IMR-90 (cell line): ENCODE data around the gene CARD19. TPM values are rescaled to one million over a fixed set of nuclear protein-coding genes. Genes with fewer than 3 reads are reported as not detected.

Experiments
- ATAC-seq: fragments of 200-7000 bp; cut with Tn5 transposase; 2 replicates; pipeline ENCODE4 v1.9.1; 2020; ENCODE audit warnings: low read depth, mild to moderate bottlenecking, moderate library complexity
- BruUV-seq: library from RNA; stranded (reverse); fragments of 400-500 nt; replicated peaks from 2 replicates; lab custom pipeline; 2021; lab: Mats Ljungman, UMichigan
- CTCF ChIA-PET: fragments of 300-600 bp; formaldehyde crosslinking; extraction: SDS; loops from one replicate; lab custom pipeline; 2021; ENCODE audit warnings: antibody characterized with exemption; lab: Yijun Ruan, JAX
- POLR2A ChIA-PET: fragments of 300-600 bp; sonication (Branson Sonifier 250); formaldehyde crosslinking; loops from one replicate; lab custom pipeline; 2022; ENCODE audit warnings: antibody characterized with exemption; ENCODE audit not compliant: unreplicated experiment; lab: Charles Lee
- DNase-seq: peaks from one replicate; pipeline ENCODE4 v3.0.0; 2013
- H2AFZ ChIP-seq: replicated peaks from 2 replicates; pipeline ENCODE3; 2013; ENCODE audit warnings: low read length, mild to moderate bottlenecking; ENCODE audit not compliant: poor library complexity
- H2AK5ac ChIP-seq: 2 replicates; pipeline ENCODE4 v1.6.1; 2013; ENCODE audit warnings: low read depth, low read length, inconsistent platforms
- H2AK9ac ChIP-seq: replicated peaks from 2 replicates; pipeline ENCODE3; 2013; ENCODE audit warnings: mild to moderate bottlenecking, low read depth, low read length, moderate library complexity; ENCODE audit not compliant: poor library complexity
- H2BK120ac ChIP-seq: 2 replicates; pipeline ENCODE4 v1.6.1; 2013; ENCODE audit warnings: low read depth, low read length, inconsistent platforms
- H2BK15ac ChIP-seq: 3 replicates; pipeline ENCODE4 v1.6.1; 2013; ENCODE audit warnings: low read depth, low read length, inconsistent platforms
- H2BK20ac ChIP-seq: 2 replicates; pipeline ENCODE4 v1.6.1; 2013; ENCODE audit warnings: low read depth, mild to moderate bottlenecking, inconsistent platforms, low read length, moderate library complexity
- H2BK5ac ChIP-seq: 2 replicates; pipeline ENCODE4 v1.6.1; 2013; ENCODE audit warnings: mild to moderate bottlenecking, low read depth, low read length, inconsistent platforms; ENCODE audit not compliant: poor library complexity, severe bottlenecking
- H3K14ac ChIP-seq: replicated peaks from 2 replicates; pipeline ENCODE4 v1.6.1; 2013; ENCODE audit warnings: low read depth, low read length, inconsistent platforms
- H3K18ac ChIP-seq: 2 replicates; pipeline ENCODE4 v1.6.1; 2013; ENCODE audit warnings: low read depth, low read length, control low read depth
- H3K23ac ChIP-seq: 2 replicates; pipeline ENCODE4 v1.6.1; 2013; ENCODE audit warnings: low read depth, low read length, inconsistent platforms
- H3K27ac ChIP-seq: 2 replicates; pipeline ENCODE4 v1.5.1; 2013; ENCODE audit warnings: mild to moderate bottlenecking, control low read depth, low read length; ENCODE audit not compliant: insufficient read depth
- H3K27me3 ChIP-seq: 2 replicates; pipeline ENCODE4 v1.6.1; 2013; ENCODE audit warnings: low read length; ENCODE audit not compliant: control insufficient read depth, insufficient read depth
- H3K36me3 ChIP-seq: 2 replicates; pipeline ENCODE4 v1.6.1; 2013; ENCODE audit warnings: low read length, mixed read lengths; ENCODE audit not compliant: control insufficient read depth, insufficient read depth
- H3K4ac ChIP-seq: 2 replicates; pipeline ENCODE4 v1.6.1; 2013; ENCODE audit warnings: low read depth, low read length, inconsistent platforms
- H3K4me1 ChIP-seq: 2 replicates; pipeline ENCODE4 v1.6.1; 2013; ENCODE audit warnings: low read length, mixed read lengths; ENCODE audit not compliant: control insufficient read depth, insufficient read depth
- H3K4me2 ChIP-seq: 2 replicates; pipeline ENCODE4 v1.6.1; 2013; ENCODE audit warnings: low read depth, mild to moderate bottlenecking, control low read depth, low read length, moderate library complexity
- H3K4me3 ChIP-seq: 2 replicates; pipeline ENCODE4 v1.5.1; 2013; ENCODE audit warnings: low read depth, mild to moderate bottlenecking, control low read depth, low read length, moderate library complexity; ENCODE audit not compliant: insufficient read depth
- H3K56ac ChIP-seq: 2 replicates; pipeline ENCODE4 v1.6.1; 2013; ENCODE audit warnings: low read length, inconsistent platforms; ENCODE audit not compliant: insufficient read depth; ENCODE audit errors: extremely low read depth
- H3K79me1 ChIP-seq, 2 experiments: 2 replicates each; pipeline ENCODE4 v1.6.1; 2013; ENCODE audit warnings: low read length in 2 of 2, inconsistent platforms in 1 of 2, low read depth in 1 of 2
- H3K9ac ChIP-seq: 2 replicates; pipeline ENCODE4 v1.6.1; 2013; ENCODE audit warnings: low read depth, low read length, control low read depth
- H3K9me1 ChIP-seq: 2 replicates; pipeline ENCODE4 v1.6.1; 2013; ENCODE audit warnings: low read length, inconsistent platforms; ENCODE audit not compliant: insufficient read depth
- H3K9me3 ChIP-seq: 2 replicates; pipeline ENCODE4 v1.6.1; 2013; ENCODE audit warnings: low read length; ENCODE audit not compliant: control insufficient read depth, insufficient read depth
- H4K20me1 ChIP-seq: 2 replicates; pipeline ENCODE4 v1.6.1; 2013; ENCODE audit warnings: low read length, inconsistent platforms; ENCODE audit not compliant: insufficient read depth
- H4K5ac ChIP-seq: 2 replicates; pipeline ENCODE4 v1.6.1; 2013; ENCODE audit warnings: mild to moderate bottlenecking, low read depth, low read length, control low read depth
- H4K8ac ChIP-seq, 2 experiments: 2 replicates each; pipeline ENCODE4 v1.6.1; 2013; ENCODE audit warnings: low read depth in 2 of 2, low read length in 2 of 2, control low read depth in 1 of 2, inconsistent platforms in 1 of 2
- H4K91ac ChIP-seq: 2 replicates; pipeline ENCODE4 v1.6.1; 2013; ENCODE audit warnings: low read depth, low read length, inconsistent platforms; ENCODE audit not compliant: insufficient read depth
- CEBPB ChIP-seq: IDR thresholded peaks from 2 replicates; pipeline ENCODE4 v1.6.1; 2012; ENCODE audit warnings: low read depth, low read length, improper control_type of control experiment
- CTCF ChIP-seq: conservative IDR thresholded peaks from 2 replicates; pipeline ENCODE4 v1.5.1; 2012; ENCODE audit warnings: mild to moderate bottlenecking, low read depth, low read length, improper control_type of control experiment
- FOS ChIP-seq: fragments of 150-350 bp; IDR thresholded peaks from 2 replicates; pipeline ENCODE4 v1.6.1; 2016; ENCODE audit warnings: low read depth, low read length
- MAFK ChIP-seq: IDR thresholded peaks from 2 replicates; pipeline ENCODE4 v1.6.1; 2012; ENCODE audit warnings: low read depth, low read length, improper control_type of control experiment
- MAZ ChIP-seq: IDR thresholded peaks from 2 replicates; pipeline ENCODE4 v1.6.1; 2012; ENCODE audit warnings: low read depth, mild to moderate bottlenecking, low read length, improper control_type of control experiment, moderate library complexity, borderline replicate concordance
- MXI1 ChIP-seq: IDR thresholded peaks from 2 replicates; pipeline ENCODE4 v1.6.1; 2012; ENCODE audit warnings: low read depth, mild to moderate bottlenecking, low read length, moderate library complexity, borderline replicate concordance
- NFE2L2 ChIP-seq: fragments of 150-350 bp; IDR thresholded peaks from 2 replicates; pipeline ENCODE4 v1.6.1; 2016; ENCODE audit warnings: low read depth, mild to moderate bottlenecking, low read length
- POLR2A ChIP-seq: IDR thresholded peaks from 2 replicates; pipeline ENCODE4 v1.6.1; 2012; ENCODE audit warnings: mild to moderate bottlenecking, low read depth, low read length
- RAD21 ChIP-seq: IDR thresholded peaks from 2 replicates; pipeline ENCODE4 v1.6.1; 2012; ENCODE audit warnings: low read length, improper control_type of control experiment
- RFX5 ChIP-seq: IDR thresholded peaks from 2 replicates; pipeline ENCODE4 v1.8.0; 2012; ENCODE audit warnings: low read depth, mild to moderate bottlenecking, low read length, moderate library complexity
- WGBS, 2 experiments: methylation state at CpG; one replicate each; pipeline versions ENCODE4 v1.1.5 to v1.1.7; 2013; ENCODE audit warnings: missing lambda C conversion rate in 2 of 2; ENCODE audit not compliant: insufficient read length in 1 of 2; ENCODE audit errors: extremely low coverage in 2 of 2; 5-methylcytosine and 5-hydroxymethylcytosine counted together
- dilution Hi-C: fragments of 300-500 bp; cut with HindIII; formaldehyde crosslinking; loops from one replicate; pipeline ENCODE4 v1.14.3; 2018; ENCODE audit warnings: low sequenced_read_pairs; ENCODE audit not compliant: unreplicated experiment
- in situ Hi-C: fragments of 300-500 bp; cut with MboI; formaldehyde crosslinking; loops from 3 replicates; pipeline ENCODE4 v1.14.3; 2019; ENCODE audit warnings: low sequenced_read_pairs, inconsistent platforms, mixed read lengths
- intact Hi-C: fragments of 100-400 bp; cut with micrococcal nuclease; formaldehyde crosslinking; loops from 2 replicates; pipeline ENCODE4 v1.10.0; 2022
- polyA plus RNA-seq, 3 experiments: library from polyadenylated mRNA; depleted of rRNA; stranded (reverse); fragments of >200 nt; gene quantifications; 2 replicates each; pipeline ENCODE4 v1.2.3, GENCODE V29; 2012; ENCODE audit warnings: low replicate concordance in 1 of 3
- total RNA-seq: library from RNA; depleted of rRNA; stranded (reverse); fragments of >200 nt; gene quantifications from 2 replicates; pipeline ENCODE4 v1.2.3, GENCODE V29; 2012
- TF ChIP-seq, protein P1 (sequence below): fragments of 150-350 bp; IDR thresholded peaks from 2 replicates; pipeline ENCODE4 v1.6.1; 2017; ENCODE audit warnings: mild to moderate bottlenecking, antibody characterized with exemption, low read length, low read depth

Gene CARD19
- total and polyA plus RNA-seq, 2 of the 4 experiments (the other 2 are of a cell fraction) = 17.4 to 111 TPM

DNA sequence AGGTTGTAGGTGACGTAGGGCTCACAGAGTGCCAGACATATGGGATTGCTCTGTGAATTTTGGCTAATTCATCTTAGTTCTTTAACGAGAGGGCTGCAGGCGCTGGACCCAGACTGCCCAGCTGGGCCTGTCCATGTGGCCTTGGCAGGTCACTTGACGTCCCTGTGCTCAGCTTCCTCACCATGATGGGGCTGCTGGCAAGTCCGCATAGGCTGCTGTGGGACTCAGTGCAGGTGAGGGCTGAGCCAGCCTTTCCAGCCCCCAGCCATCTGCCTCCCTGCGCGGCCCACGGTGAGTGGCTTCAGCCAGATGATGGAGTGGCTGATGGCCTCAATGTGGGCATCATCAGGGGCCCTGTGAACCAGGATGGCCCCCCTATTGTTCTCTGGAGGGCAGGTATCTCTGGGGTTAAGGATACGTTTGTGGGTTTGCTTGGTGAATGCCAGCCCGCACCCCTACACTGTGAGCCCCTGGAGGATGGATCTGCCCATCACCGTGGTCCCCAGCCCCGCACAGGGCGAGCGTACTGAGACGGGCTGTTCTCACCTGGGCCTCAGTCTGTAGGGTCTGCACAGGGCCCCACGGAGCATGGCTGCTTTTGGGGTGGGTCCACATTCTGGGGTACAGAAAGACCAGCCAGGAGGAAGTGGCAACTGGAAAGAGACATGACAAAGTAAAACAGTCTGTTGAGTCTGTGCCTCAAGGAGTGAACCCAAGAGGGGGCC lies 3.7 kb downstream of the CARD19 start (continued):
- TF ChIP-seq CEBPB (no peak), MXI1 (no peak)

DNA sequence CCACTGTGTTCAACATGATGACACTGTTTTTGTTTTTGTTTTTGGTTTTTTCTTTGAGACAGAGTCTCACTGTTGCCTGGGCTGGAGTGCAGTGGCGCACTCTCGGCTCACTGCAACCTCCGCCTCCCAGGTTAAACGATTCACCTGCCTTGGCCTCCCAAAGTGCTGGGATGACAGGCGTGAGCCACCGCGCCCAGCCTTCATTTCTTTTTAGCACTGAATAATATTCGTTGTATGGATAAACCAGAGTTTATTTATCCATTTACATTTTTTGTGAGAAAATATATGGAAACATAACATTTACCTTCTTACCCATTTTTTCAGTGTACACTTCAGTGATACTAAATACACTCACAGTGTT lies 4.2 kb downstream of the CARD19 start:
- Histone ChIP-seq H3K23ac (no peak overlapping the region), H3K4ac (no peak overlapping the region), H3K9me1 (peaks cover 20% of the 10 kb centered on the region), H2AK9ac (no peak overlapping the region), H3K4me1 (peaks cover 24% of the 10 kb centered on the region), H3K79me1 (peaks cover 35 to 43% of the 10 kb centered on the region in 2 experiments), H2AK5ac (no peak overlapping the region), H2BK20ac (no peak overlapping the region), H3K27me3 (no peaks in the 10 kb centered on the region), H3K36me3 (no peaks in the 10 kb centered on the region), H3K27ac (no peak overlapping the region), H3K18ac (no peak overlapping the region), H3K4me3 (no peak overlapping the region), H3K4me2 (no peak overlapping the region), H3K9ac (no peak overlapping the region), H4K5ac (no peak overlapping the region), H3K9me3 (no peaks in the 10 kb centered on the region), H3K56ac (no peak overlapping the region), H2AFZ (no peak overlapping the region), H4K91ac (no peak overlapping the region), H3K14ac (no peak overlapping the region), H2BK15ac (no peak overlapping the region), H4K20me1 (peaks cover 21% of the 10 kb centered on the region), H2BK5ac (no peak overlapping the region), H2BK120ac (no peak overlapping the region), H4K8ac (no peak overlapping the region)
- intact Hi-C loops = no loop called here
- POLR2A ChIA-PET = no interaction called here
- WGBS, 2 experiments = 100% methylated on average over 1 of the region's 8 CpGs; no CpG with 5 or more reads in 1 of the 2 experiments
- ATAC-seq (no peak), DNase-seq (no peak)
- CTCF ChIA-PET = no interaction called here
- dilution Hi-C loops = no loop called here
- in situ Hi-C loops = loop anchor here (25.0 kb wide), 1 partner anchor 462 kb away; no protein-coding TSS in a partner anchor
- no peak for TF ChIP-seq MAZ
- no peak for TF ChIP-seq MAFK
- TF ChIP-seq CTCF = no peak
- TF ChIP-seq, protein P1, sequence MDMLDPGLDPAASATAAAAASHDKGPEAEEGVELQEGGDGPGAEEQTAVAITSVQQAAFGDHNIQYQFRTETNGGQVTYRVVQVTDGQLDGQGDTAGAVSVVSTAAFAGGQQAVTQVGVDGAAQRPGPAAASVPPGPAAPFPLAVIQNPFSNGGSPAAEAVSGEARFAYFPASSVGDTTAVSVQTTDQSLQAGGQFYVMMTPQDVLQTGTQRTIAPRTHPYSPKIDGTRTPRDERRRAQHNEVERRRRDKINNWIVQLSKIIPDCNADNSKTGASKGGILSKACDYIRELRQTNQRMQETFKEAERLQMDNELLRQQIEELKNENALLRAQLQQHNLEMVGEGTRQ = no peak
- no peak for TF ChIP-seq NFE2L2
- TF ChIP-seq CEBPB = no peak
- no peak for TF ChIP-seq RAD21
- no peak for TF ChIP-seq POLR2A
- no peak for TF ChIP-seq FOS
- TF ChIP-seq MXI1 = no peak
- no peak for TF ChIP-seq RFX5
- no TSS peak for BruUV-seq
